KOPT-K1 (cell line): ENCODE measurements around the gene KCNMA1.
"Not testable (repeated sequence)": the region's sequence is repeated elsewhere in the genome, so short reads cannot be mapped to it uniquely, and the experiment has no call there.

ENCODE experiments used
- H3K27ac ChIP-seq: fragments of 200-600 bp; sonication (generic); 2 replicates; pipeline ENCODE4 v1.5.1; 2016; ENCODE audit warnings: antibody characterized with exemption, mild to moderate bottlenecking, low read depth, low read length; ENCODE audit not compliant: poor library complexity, severe bottlenecking
- H3K36me3 ChIP-seq: fragments of 200-600 bp; sonication (generic); 2 replicates; pipeline ENCODE4 v1.5.1; 2017; ENCODE audit warnings: antibody characterized with exemption, mild to moderate bottlenecking, low read length, moderate library complexity; ENCODE audit not compliant: insufficient read depth
- H3K9me3 ChIP-seq: fragments of 200-600 bp; sonication (generic); 2 replicates; pipeline ENCODE4 v1.5.1; 2017; ENCODE audit warnings: antibody characterized with exemption, low read length, mild to moderate bottlenecking; ENCODE audit not compliant: insufficient read depth, poor library complexity, severe bottlenecking

KCNMA1 gene

DNA sequence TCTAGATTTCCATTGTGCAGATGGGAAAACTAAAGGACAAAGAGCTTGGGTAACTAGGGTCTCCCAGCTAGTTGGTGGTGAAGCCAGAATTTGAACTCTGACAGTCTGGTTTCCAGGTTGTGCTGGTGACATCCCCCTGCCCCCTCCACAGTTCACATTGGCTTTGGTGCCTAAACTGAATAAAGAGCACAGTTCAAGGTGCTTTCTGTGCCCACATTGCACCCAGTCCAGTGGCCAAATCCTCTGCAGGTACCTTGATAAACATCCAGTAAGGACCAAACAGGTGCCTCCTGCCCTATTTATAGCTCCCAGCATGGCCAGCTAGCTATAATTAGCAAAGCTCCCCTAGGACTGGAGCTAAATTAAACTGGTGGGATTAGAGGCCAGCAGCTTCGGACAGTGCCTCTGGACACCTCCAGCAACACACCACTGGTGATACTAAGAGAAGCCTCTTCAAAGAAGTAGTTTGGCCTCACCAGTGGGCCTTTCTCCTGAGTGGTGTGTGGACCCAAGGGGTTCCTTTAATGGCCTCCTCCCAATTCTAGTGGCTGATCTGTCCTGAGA is 59.9 kb downstream of the KCNMA1 start:
- Histone ChIP-seq H3K27ac (no peak overlapping the region), H3K9me3 (no peaks in the 10 kb centered on the region), H3K36me3 (no peaks in the 10 kb centered on the region)

DNA sequence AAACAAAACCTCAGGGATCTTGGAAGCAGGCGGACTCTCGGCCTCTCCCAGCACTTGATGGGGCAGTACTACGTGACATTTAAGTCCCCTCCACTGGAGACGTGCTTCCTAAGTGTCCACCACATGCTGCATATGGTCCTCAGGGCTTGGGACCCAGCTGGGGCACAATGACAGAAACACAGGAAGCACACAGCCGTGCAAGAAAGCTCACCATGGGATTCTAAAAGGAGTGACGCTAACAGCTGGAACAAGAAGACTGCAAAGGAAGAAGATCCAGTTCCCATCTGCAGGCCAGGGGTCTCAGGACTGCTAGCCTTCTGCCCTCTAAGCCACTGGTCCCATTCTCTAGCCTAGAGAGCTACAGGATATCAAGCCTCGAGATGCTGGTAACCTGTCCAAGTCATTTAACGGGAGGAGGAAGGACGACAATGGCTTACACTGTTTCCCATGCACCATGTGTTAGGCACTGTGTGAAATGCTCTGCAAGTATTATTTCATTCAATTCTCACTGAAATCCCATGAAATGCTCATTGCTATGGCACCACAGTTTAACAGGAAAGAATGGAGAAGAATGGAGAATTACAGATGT is 61.1 kb downstream of the KCNMA1 start:
- Histone ChIP-seq H3K27ac (no peak overlapping the region), H3K36me3 (no peaks in the 10 kb centered on the region), H3K9me3 (no peaks in the 10 kb centered on the region)

DNA sequence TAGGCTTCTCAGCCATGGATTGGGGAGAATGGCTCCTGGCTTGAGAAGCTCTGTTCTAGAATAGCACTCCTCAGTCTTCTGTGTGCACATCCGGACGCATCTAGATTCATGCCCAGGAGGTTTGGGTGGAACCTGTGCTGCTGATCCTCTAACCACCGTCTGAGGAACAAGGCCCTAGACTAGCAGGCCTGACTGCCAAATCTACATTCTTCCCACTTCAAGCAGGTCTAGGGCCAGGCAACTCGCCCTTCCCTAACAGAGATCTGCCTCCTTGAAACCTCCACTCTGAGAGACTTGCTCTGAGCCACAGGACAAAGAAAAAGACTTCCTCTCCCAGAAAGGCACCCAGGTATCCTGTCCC is 61.6 kb downstream of the KCNMA1 start:
- Histone ChIP-seq H3K9me3 (no peaks in the 10 kb centered on the region), H3K27ac (no peak overlapping the region), H3K36me3 (no peaks in the 10 kb centered on the region)

DNA sequence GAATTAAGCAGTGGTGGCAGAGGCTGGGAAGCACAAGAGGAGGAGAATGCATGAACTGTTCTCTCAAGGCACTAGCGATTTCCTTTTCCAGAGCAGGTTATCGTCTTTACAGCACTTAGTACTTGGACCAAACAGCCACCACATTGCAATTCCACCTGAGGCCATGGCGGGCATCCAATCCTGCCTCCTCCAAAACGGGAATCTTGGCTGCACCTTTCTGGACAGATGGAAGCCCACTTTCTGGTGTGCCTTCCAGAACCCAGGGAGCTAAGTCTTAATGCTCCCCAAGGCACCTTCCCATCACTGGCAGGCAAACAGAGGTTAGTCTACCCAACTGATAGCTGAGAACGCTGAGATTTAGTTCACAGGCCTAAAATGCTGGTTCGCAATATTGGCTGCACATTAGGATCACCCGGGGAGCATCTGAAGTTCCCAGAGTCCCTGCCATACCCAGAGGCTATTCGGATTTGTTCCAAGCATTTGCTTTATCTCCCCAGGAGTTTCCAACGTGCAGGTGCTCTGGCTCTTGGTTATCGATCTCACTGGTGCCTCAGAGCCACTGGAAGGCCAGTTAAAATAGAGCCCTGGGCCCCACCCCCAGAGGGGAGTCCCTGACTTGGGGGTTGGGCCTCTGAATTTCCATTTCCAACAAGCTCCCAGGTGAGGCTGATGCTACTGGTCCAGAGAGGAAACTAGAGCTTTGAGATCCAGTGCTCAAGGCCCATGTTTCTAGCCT is 62.2 kb downstream of the KCNMA1 start:
- no peaks in the 10 kb centered on the region for H3K9me3 ChIP-seq
- H3K27ac ChIP-seq, result no peak overlapping the region
- H3K36me3 ChIP-seq, result no peaks in the 10 kb centered on the region

DNA sequence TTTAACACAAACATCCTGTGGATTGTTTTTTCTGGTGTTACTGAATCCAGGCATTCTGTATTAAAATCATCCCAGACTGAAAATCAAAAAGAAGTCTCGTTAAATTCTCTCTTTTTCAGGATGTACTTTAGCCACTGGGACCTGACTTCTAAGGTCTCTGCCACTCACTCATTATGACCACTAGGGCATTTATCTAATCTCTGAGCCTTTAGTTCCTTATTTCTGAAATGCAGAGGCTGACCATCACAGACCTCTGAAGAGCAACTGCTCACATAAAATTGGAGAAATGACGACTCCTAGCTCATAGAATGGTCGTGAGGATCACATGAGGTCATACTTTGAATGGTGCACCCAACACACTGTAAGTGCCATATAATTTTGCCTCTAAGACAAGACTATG is 63.2 kb downstream of the KCNMA1 start:
- no peak overlapping the region for H3K27ac ChIP-seq
- no peaks in the 10 kb centered on the region for H3K36me3 ChIP-seq
- H3K9me3 ChIP-seq, result no peaks in the 10 kb centered on the region

DNA sequence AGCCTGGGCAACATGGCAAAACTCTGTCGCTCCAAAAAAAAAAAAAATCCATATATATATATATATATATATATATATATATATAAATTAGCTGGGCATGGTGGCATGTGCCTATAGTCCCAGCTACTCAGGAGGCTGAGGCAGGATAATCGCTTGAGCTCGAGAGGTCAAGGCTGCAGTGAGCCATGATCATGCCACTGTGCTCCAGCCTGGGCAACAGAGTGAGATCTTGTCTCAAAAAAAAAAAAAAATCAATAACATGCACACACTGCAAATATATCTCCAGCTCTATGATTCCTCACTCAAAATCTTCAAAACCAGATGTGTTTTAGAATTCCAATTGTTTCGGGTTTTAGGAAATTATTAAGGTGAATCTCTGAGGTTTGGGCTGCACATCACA is 65.1 kb downstream of the KCNMA1 start:
- not testable (repeated sequence) for H3K9me3 ChIP-seq, H3K36me3 ChIP-seq, H3K27ac ChIP-seq

DNA sequence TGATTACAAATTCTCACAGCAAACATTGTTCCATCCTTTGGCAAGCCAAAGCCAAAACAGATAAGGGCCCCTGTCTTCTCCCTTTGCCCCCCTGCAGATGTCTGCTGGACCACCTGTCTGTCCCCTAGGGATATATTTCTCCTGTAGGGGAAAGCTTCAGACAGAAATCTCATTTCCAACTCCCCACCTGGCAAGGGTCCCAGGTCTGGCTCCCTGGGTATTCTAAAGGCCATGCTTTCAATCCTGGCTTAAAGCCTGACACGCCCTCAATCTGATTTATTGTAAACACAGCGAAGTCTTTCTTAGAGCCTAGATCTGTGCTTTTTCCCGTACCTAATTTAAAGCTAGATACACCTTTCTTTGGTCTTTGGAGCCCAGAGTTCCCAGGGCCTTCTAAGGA is 66.1 kb downstream of the KCNMA1 start:
- H3K36me3 ChIP-seq, result no peaks in the 10 kb centered on the region
- no peaks in the 10 kb centered on the region for H3K9me3 ChIP-seq
- no peak overlapping the region for H3K27ac ChIP-seq

DNA sequence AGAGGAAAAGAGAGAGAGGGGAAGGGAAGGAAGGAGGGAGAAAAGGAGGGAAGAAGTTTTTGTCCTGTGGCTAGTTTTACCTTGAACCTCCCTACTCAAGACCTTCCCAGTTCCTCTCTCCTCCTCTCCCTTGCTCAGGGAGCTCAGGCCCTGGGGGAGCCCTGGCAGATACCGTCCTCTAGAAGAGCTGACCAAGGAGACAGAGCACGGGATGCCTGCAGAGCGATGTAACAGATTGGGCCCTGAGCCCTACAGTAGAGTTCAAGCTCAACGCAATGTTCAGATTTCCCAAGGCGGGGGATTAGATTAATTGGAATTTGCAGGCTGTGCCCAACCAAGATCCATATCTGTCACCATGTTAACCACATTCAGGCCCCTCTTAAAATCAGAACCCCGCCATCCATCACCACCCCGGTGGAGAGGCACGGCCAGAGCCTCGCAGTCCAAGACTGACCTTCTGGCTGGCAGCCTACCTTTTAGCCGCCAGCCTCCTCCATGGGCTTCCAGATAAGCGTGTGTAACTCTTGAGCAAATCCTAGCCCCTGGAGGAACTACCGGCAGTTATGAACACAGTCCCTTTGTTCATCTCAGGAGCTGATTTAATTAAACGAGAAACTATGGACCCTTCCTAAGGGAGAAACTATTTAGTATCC is 70.6 kb downstream of the KCNMA1 start:
- Histone ChIP-seq H3K36me3 (no peaks in the 10 kb centered on the region), H3K27ac (no peak overlapping the region), H3K9me3 (no peaks in the 10 kb centered on the region)

DNA sequence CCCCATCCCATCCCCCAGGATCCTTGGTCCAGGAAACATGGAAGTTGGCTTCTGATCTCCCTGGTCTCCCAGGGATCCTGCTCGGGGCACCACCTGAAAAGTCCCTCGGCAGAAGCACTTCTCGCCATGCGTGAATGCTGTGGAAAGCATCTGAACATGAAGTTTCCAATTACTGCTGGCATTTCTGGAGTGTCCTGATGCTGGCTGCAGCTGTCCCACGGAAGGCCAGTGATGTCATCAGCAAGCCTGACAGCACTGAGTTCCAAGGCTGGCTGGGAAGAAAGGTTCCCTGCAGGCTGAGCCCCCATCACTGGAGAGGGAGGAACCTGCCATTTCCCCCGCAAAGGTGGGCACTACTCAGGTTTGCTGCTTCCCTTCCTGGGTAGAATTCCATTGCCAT is 71.4 kb downstream of the KCNMA1 start:
- no peak overlapping the region for H3K27ac ChIP-seq
- no peaks in the 10 kb centered on the region for H3K9me3 ChIP-seq
- H3K36me3 ChIP-seq, result no peaks in the 10 kb centered on the region

DNA sequence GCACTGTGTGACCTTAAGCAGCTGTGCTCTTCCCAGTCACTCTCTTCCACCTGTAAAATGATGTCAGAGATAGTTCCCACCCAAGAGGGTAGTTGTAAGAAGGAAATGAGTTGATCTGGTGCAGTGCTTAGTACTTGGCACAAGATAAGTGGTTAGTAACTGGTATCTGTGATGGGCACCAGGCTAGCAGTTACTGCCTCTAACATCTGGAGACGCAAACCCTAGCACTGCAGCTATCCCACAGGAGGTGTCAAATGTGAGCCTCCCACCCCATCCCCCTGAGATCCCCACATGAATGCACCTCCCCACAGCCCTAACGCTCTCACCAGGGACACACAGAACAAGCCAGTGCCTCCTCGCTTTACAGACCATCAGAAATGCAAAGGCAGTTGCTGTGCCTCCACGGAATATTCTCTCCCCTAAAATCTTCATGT is 72.0 kb downstream of the KCNMA1 start:
- H3K27ac ChIP-seq, result no peak overlapping the region
- H3K9me3 ChIP-seq, result no peaks in the 10 kb centered on the region
- H3K36me3 ChIP-seq, result no peaks in the 10 kb centered on the region

DNA sequence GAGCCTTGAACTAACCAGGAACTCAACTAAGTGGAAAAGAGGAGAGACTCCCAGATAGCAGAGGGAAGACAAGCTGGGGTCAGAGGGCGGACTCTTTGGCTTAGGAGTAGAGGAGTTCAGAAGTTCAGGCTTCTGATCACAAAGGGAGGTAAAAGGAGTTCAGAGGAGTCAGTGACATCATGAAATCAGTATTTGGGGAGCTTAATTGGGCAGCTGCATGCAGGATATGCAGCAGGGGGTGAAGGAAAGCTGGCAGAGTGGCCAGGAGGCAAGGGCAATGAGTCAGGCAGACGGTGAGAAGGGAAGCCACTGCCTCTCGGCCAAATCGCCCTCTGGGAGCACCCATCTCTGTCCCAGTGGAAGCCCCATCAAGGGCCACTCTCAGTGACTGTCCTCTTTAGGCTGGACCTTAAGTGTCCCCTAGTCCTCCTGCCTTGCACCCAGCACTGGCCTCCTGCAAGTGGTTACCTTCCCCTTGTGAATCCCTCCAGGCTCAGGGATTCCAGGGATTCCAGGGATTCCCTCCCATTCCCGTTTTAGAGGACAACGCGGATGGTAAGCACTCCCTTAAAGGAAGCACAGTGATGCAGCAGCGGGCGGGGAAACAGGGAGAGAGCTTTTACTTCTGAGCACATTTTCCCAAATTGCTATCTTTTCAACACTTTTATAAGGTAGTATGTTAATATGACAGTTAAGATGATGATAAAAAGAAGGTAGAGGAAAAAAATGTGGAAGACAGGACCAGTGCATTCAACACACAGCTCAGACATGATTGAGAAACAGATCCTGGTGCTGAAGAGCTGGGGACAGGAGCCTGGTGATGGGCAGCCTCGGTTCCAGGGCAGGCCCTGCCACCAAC is 72.6 kb downstream of the KCNMA1 start:
- H3K9me3 ChIP-seq, result no peaks in the 10 kb centered on the region
- no peaks in the 10 kb centered on the region for H3K36me3 ChIP-seq
- no peak overlapping the region for H3K27ac ChIP-seq

DNA sequence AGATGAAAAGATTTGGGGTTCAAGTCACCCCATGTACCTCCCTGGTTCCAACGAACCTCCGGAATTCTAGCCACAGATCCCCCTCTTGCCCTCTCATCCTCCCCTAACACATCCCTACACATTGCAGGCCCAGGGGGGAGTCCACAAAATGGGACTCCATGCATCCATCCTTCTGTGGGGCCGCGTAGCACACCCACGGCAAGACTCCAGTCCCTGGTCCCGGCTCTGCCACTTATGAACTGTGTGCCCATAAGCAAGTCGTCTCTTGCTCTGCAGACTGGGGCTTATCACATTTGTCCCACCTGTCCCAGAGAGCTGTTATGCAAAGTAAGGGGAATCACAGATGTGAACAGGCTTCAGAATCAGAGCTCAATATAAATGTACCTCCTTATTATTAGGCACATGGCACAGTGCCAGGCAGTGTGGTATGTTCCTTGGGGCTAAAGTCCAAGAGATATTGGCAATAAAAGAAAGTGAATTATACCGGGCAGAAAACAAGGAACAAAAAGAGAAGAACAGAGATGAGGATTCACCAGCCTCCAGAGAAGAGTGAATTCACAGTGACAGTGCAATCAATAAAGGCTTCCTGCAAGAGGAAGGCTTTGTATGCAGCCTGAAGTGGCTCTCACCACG is 73.9 kb downstream of the KCNMA1 start:
- H3K36me3 ChIP-seq, result no peaks in the 10 kb centered on the region
- no peaks in the 10 kb centered on the region for H3K9me3 ChIP-seq
- H3K27ac ChIP-seq, result no peak overlapping the region

DNA sequence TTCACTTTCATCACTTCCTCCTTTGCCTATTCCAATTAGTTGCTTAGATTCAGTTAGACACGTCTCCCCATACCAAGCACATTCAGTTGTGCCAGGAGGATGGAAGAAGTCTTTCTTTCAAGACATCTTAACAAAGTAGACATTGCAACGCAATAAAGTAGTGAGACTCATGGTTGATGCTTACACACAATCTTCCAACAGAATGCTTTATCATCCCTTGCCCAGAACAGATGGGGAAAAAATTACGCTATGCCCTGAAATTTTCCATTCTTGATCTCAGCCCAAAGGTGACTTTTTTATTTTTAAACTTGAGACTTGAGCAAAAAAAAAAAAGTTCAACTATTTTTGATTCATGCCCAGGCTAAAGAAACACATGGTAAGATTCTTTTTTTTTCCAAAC is 74.9 kb downstream of the KCNMA1 start:
- Histone ChIP-seq H3K9me3 (no peaks in the 10 kb centered on the region), H3K27ac (no peak overlapping the region), H3K36me3 (no peaks in the 10 kb centered on the region)

DNA sequence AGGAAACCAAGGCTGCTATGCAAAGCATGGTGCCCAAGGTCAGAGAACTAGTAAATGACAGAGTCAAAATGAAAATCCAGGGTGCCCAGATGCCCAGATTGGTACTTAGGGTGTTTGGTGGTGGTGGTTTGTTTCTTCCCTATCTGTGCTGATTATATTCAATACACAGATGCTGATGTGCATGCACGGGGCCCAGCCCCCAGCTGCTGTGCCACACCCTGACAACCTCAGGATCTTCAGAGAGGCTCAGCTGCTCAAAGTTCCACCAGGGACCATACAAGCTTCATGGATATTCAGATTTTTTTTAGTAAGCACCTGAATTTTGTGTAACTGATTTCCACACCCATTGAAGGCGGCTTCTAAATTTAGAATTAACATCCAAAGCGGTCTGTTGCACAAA is 75.6 kb downstream of the KCNMA1 start:
- no peaks in the 10 kb centered on the region for H3K9me3 ChIP-seq
- no peak overlapping the region for H3K27ac ChIP-seq
- no peaks in the 10 kb centered on the region for H3K36me3 ChIP-seq
